K562 (cell line): ENCODE measurements around the gene TFF2. TPM values are rescaled to one million over a fixed set of nuclear protein-coding genes. Genes with fewer than 3 reads are reported as not detected.

ENCODE experiments used
- ATAC-seq: fragments of 200-7000 bp; cut with Tn5 transposase; 3 replicates; pipeline ENCODE4 v1.9.1; 2020; ENCODE audit warnings: moderate library complexity
- BruUV-seq: library from RNA; stranded (reverse); fragments of 400-500 nt; replicated peaks from 2 replicates; lab custom pipeline; 2021; lab: Mats Ljungman, UMichigan
- CTCF ChIA-PET: fragments of 300-600 bp; formaldehyde crosslinking; extraction: SDS; loops from one replicate; lab custom pipeline; 2021; ENCODE audit warnings: low intra/inter-chr PET ratio; lab: Yijun Ruan, JAX
- POLR2A ChIA-PET: fragments of 300-600, 350-650 bp; sonication (Branson Sonifier 250); formaldehyde crosslinking; extraction: SDS; loops from one replicate; lab custom pipeline; 2021; ENCODE audit warnings: antibody characterized with exemption, inconsistent platforms; lab: Yijun Ruan, JAX
- DNase-seq, 4 experiments: peaks; one replicate each; pipeline versions ENCODE4 v3.0.0 to v3.0.0-alpha.2; 2011 to 2018; ENCODE audit warnings: low spot score in 3 of 4, mixed read lengths in 3 of 4; ENCODE audit errors: extremely low read depth in 1 of 4
- FAIRE-seq: peaks from 2 replicates; lab custom pipeline; 2011; peaks lifted over from hg19 to GRCh38; lab: Jason Lieb, UNC
- H2AFZ ChIP-seq: 2 replicates; pipeline ENCODE4 v1.6.0; 2011; ENCODE audit warnings: low read depth, low read length, control low read depth, inconsistent platforms
- H3K27ac ChIP-seq: fragments of 200-600 bp; 3 replicates; pipeline ENCODE4 v1.8.0; 2011; ENCODE audit warnings: low read depth, mild to moderate bottlenecking, control low read depth, inconsistent platforms, low read length, moderate library complexity, mixed read lengths; ENCODE audit errors: extremely low read depth
- H3K27me3 ChIP-seq, 2 experiments: fragments of 300-600 bp in 1 of 2; 2 replicates in 1 of 2; 3 replicates in 1 of 2; pipeline versions ENCODE4 v1.6.0 to v1.8.0; 2011; ENCODE audit warnings: inconsistent platforms in 2 of 2, low read length in 2 of 2, mild to moderate bottlenecking in 1 of 2, mixed read lengths in 1 of 2, moderate library complexity in 1 of 2; ENCODE audit not compliant: control insufficient read depth in 2 of 2, insufficient read depth in 2 of 2
- H3K36me3 ChIP-seq: fragments of 300-600 bp; 3 replicates; pipeline ENCODE4 v1.8.0; 2011; ENCODE audit warnings: mild to moderate bottlenecking, low read length, inconsistent platforms; ENCODE audit not compliant: control insufficient read depth, insufficient read depth
- H3K4me1 ChIP-seq, 2 experiments: fragments of 200-600 bp in 1 of 2; replicated peaks in 1 of 2; 2 replicates in 1 of 2; 3 replicates in 1 of 2; pipeline versions ENCODE4 v1.5.1 to v1.8.0; 2011; ENCODE audit warnings: inconsistent platforms in 2 of 2, low read length in 2 of 2, mild to moderate bottlenecking in 1 of 2, mixed read lengths in 1 of 2, moderate library complexity in 1 of 2; ENCODE audit not compliant: control insufficient read depth in 2 of 2, insufficient read depth in 2 of 2
- H3K4me2 ChIP-seq: 2 replicates; pipeline ENCODE4 v1.6.1; 2011; ENCODE audit warnings: low read length, control low read depth, inconsistent platforms, mixed read lengths; ENCODE audit not compliant: insufficient read depth
- H3K4me3 ChIP-seq: fragments of 200-600 bp; sonication (generic), shearing (Covaris generic); 2 replicates; pipeline ENCODE4 v1.5.1; 2016; ENCODE audit warnings: control low read depth, inconsistent platforms
- H3K79me2 ChIP-seq: fragments of 200-600 bp; 3 replicates; pipeline ENCODE4 v1.8.0; 2011; ENCODE audit warnings: low read length, inconsistent platforms; ENCODE audit not compliant: control insufficient read depth, insufficient read depth
- H3K9ac ChIP-seq, 2 experiments: 2 replicates each; pipeline versions ENCODE4 v1.6.0 to v1.6.1; 2011; ENCODE audit warnings: low read depth in 2 of 2, low read length in 2 of 2, control low read depth in 1 of 2, inconsistent platforms in 1 of 2, mild to moderate bottlenecking in 1 of 2, mixed read lengths in 1 of 2; ENCODE audit not compliant: insufficient read depth in 1 of 2
- H3K9me1 ChIP-seq: one replicate; pipeline ENCODE4 v1.6.0; 2011; ENCODE audit warnings: inconsistent platforms, mild to moderate bottlenecking, low read length, moderate library complexity; ENCODE audit not compliant: control insufficient read depth, insufficient read depth
- H3K9me3 ChIP-seq: replicated peaks from 2 replicates; pipeline ENCODE4 v1.5.1; 2011; ENCODE audit warnings: low read depth, low read length, inconsistent platforms; ENCODE audit not compliant: control insufficient read depth, insufficient read depth
- H4K20me1 ChIP-seq: replicated peaks from 2 replicates; pipeline ENCODE4 v1.6.1; 2011; ENCODE audit warnings: low read length, inconsistent platforms, mixed read lengths; ENCODE audit not compliant: control insufficient read depth, insufficient read depth
- BDP1 ChIP-seq: IDR thresholded peaks from 3 replicates; pipeline ENCODE4 v1.6.1; 2011; ENCODE audit not compliant: insufficient read length, insufficient read depth
- CREM ChIP-seq: IDR thresholded peaks from 2 replicates; pipeline ENCODE4 v1.6.1; 2014; ENCODE audit warnings: antibody characterized with exemption, low read depth
- E4F1 ChIP-seq: fragments of 250-450 bp; sonication (Bioruptor Pico); IDR thresholded peaks from 2 replicates; pipeline ENCODE4 v1.5.0; 2021; ENCODE audit warnings: mild to moderate bottlenecking, borderline replicate concordance
- KAT8 ChIP-seq: fragments of 450-650 bp; IDR thresholded peaks from 2 replicates; pipeline ENCODE4 v1.6.1; 2016; ENCODE audit warnings: low read depth, mild to moderate bottlenecking
- NR2C2 ChIP-seq, 2 experiments: fragments of 200-800 bp in 1 of 2; sonication (Bioruptor generic) in 1 of 2; sonication (generic) in 1 of 2; formaldehyde crosslinking in 1 of 2; IDR thresholded peaks; 2 replicates each; pipeline versions ENCODE4 v1.6.1 to v1.8.0; 2016 to 2022; ENCODE audit warnings: mild to moderate bottlenecking in 1 of 2, missing compliant biosample characterization in 1 of 2, missing genetic modification characterization in 1 of 2, missing genetic modification reagents in 1 of 2
- ZBTB7A ChIP-seq: IDR thresholded peaks from 2 replicates; pipeline ENCODE4 v1.6.1; 2011; ENCODE audit warnings: low read depth, mild to moderate bottlenecking, low read length, moderate library complexity, borderline replicate concordance; ENCODE audit not compliant: control insufficient read depth
- ZNF143 ChIP-seq: sonication (generic); formaldehyde crosslinking; IDR thresholded peaks from 2 replicates; pipeline ENCODE4 v1.9.0; 2022; ENCODE audit warnings: mild to moderate bottlenecking, missing genetic modification reagents
- ZNF551 ChIP-seq: fragments of 250-450 bp; sonication (Bioruptor Pico); IDR thresholded peaks from 2 replicates; pipeline ENCODE4 v1.5.0; 2021; ENCODE audit warnings: mild to moderate bottlenecking, moderate library complexity
- ZNF592 ChIP-seq: fragments of 450-650 bp; IDR thresholded peaks from 2 replicates; pipeline ENCODE4 v1.6.1; 2017; ENCODE audit warnings: antibody characterized with exemption, mild to moderate bottlenecking
- WGBS: fragments of 100-300 bp; shearing (Covaris generic); methylation state at CpG from one replicate; pipeline ENCODE4 v1.1.6; 2016; ENCODE audit warnings: low coverage, mixed read lengths; ENCODE audit not compliant: insufficient coverage; ENCODE audit errors: missing lambda C conversion rate; 5-methylcytosine and 5-hydroxymethylcytosine counted together
- in situ Hi-C: fragments of 300-500 bp; cut with MboI; formaldehyde crosslinking; loops from 4 replicates; pipeline ENCODE4 v1.15.0; 2018; ENCODE audit warnings: inconsistent platforms, mixed read lengths
- intact Hi-C: fragments of 100-400 bp; cut with micrococcal nuclease; formaldehyde crosslinking; loops from 2 replicates; pipeline ENCODE4 v1.14.2; 2022
- polyA plus RNA-seq, 8 experiments: library from polyadenylated mRNA; depleted of rRNA in 4 of 8; stranded (reverse) in 5 of 8; unstranded in 3 of 8; fragments of >200 nt; fragmentation: Nextera tagmentation in 2 of 8; fragmentation: Illumina TruSeq in 1 of 8; extraction: Ambion mirVana in 2 of 8; extraction: Trizol in 1 of 8; gene quantifications; 2 replicates each; pipeline versions ENCODE4 v1.2.1 to v1.2.3, GENCODE V29; 2011 to 2014; ENCODE audit warnings: inconsistent platforms in 1 of 8, missing spikeins in 1 of 8
- total RNA-seq, 7 experiments: library from RNA; depleted of rRNA in 6 of 7; stranded (reverse); fragments of >200 nt in 6 of 7; fragmentation: Illumina TruSeq in 2 of 7; extraction: Trizol in 2 of 7; gene quantifications; 2 replicates each; pipeline versions ENCODE4 v1.2.1 to v1.2.3, GENCODE V29; 2011 to 2021; ENCODE audit warnings: low replicate concordance in 1 of 7

The TFF2 gene
- total and polyA plus RNA-seq, 9 of the 15 experiments (the other 6 are each of a cell fraction or from before 2014, with no cell fraction given): not detected

GRCh38 chr21:42310411-42311001 is 40.3 kb downstream of the TFF2 start (continued):
- TF ChIP-seq E4F1 (CRISPR knock-in tag): no peak
- TF ChIP-seq ZNF551 (CRISPR knock-in tag): no peak
- TF ChIP-seq KAT8: no peak

GRCh38 chr21:42309753-42310213 is 41.0 kb downstream of the TFF2 start:
- Histone ChIP-seq H3K9me1 (peaks cover under 1% of the 10 kb centered on the region), H3K4me1 (peaks cover 0 to 13% of the 10 kb centered on the region in 2 experiments; a peak in 2 of 5 replicates), H2AFZ (no peak overlapping the region), H3K9me3 (no peaks in the 10 kb centered on the region), H3K79me2 (no peaks in the 10 kb centered on the region), H3K4me2 (no peak overlapping the region), H3K27ac (no peak overlapping the region), H3K4me3 (no peak overlapping the region), H3K36me3 (no peaks in the 10 kb centered on the region), H3K9ac (no peak overlapping the region), H3K27me3 (peaks cover 39 to 93% of the 10 kb centered on the region in 2 experiments; a peak in 4 of 5 replicates), H4K20me1 (peaks cover 26% of the 10 kb centered on the region)
- intact Hi-C loops (loop anchor here (1.0 kb wide), 1 partner anchor 141 kb away; no protein-coding TSS in a partner anchor), in situ Hi-C loops (loop anchor here (10.0 kb wide), 1 partner anchor 135 kb away; no protein-coding TSS in a partner anchor)
- ATAC-seq: peak; percentile 88
- CTCF ChIA-PET: interaction anchor here (0.6 to 2.5 kb wide), 9 partner anchors 11 to 1027 kb away, joined by 3 to 33 read pairs (median 3); no protein-coding TSS in a partner anchor
- DNase-seq: peak; percentile 65 to 87 (median 83)
- POLR2A ChIA-PET: interaction anchor here (0.6 kb wide), 1 partner anchor 33 kb away, joined by 3 read pairs; no protein-coding TSS in a partner anchor
- WGBS: 15% methylated on average over 20 of the region's 22 CpGs
- BruUV-seq: no TSS peak
- peak; percentile 82 for FAIRE-seq
- TF ChIP-seq ZBTB7A (peak; percentile 66; the same call in 1 of the 2 replicates), ZNF143 (CRISPR knock-in tag) (no peak), NR2C2 (CRISPR knock-in tag; IDR thresholded peaks at IDR 0.05) (no peak), NR2C2 (tag; IDR thresholded peaks at IDR 0.05) (no peak), BDP1 (no peak), ZNF592 (no peak), CREM (peak; percentile 45; the same call in 1 of the 2 replicates)
